ENCODE results near the gene C10orf53. TPM values are rescaled to one million over a fixed set of nuclear protein-coding genes. Genes with fewer than 3 reads are reported as not detected.

Gene C10orf53
- total and polyA plus RNA-seq, 2 of the 8 experiments (the other 6 are each of a cell fraction or from before 2014, with no cell fraction given), result not detected

GRCh38 chr10:49698679-49699078, 19.2 kb downstream of the C10orf53 start (continued):
- TF ChIP-seq CHD7 (IDR thresholded peaks at IDR 0.05; ENCODE audit: insufficient replicate concordance, low read length) (no peak), RFX5 (IDR thresholded peaks at IDR 0.05; ENCODE audit: borderline replicate concordance, low read depth, low read length) (no peak), CHD1 (IDR thresholded peaks at IDR 0.05; ENCODE audit: low read depth, low read length) (no peak), USF2 (IDR thresholded peaks at IDR 0.05; ENCODE audit: low read length) (no peak)
